HL-60 (cell line): ENCODE results near the gene ANO7.

Experiments used
- CTCF ChIP-seq: IDR thresholded peaks from one replicate; pipeline ENCODE4 v1.5.1; 2011; ENCODE audit warnings: low read length, control low read depth, inconsistent platforms; ENCODE audit not compliant: insufficient read depth
- GABPA ChIP-seq: IDR thresholded peaks from 2 replicates; pipeline ENCODE4 v1.6.1; 2012; ENCODE audit warnings: low read depth
- POLR2AphosphoS5 ChIP-seq: IDR thresholded peaks from 2 replicates; pipeline ENCODE4 v1.6.1; 2012; ENCODE audit warnings: low read depth

- no peak for TF ChIP-seq CTCF
- no peak for TF ChIP-seq GABPA
- no peak for TF ChIP-seq POLR2AphosphoS5
Observed at GRCh38 chr2:241272303-241273209, 84.1 kb downstream of the ANO7 start.
